GM18907 (cell line): Measurements from ENCODE around the gene SERPINA4.
"Not testable (repeated sequence)": the region's sequence is repeated elsewhere in the genome, so short reads cannot be mapped to it uniquely, and the experiment has no call there.

Source experiments
- ATAC-seq: cut with Tn5 transposase; IDR thresholded peaks from one replicate; pipeline ENCODE4 v1.9.1; 2021; ENCODE audit warnings: mild to moderate bottlenecking, moderate library complexity; ENCODE audit not compliant: unreplicated experiment

The SERPINA4 gene

GRCh38 chr14:94568186-94568585 lies 6.9 kb downstream of the SERPINA4 start:
- ATAC-seq = no peak

GRCh38 chr14:94569381-94570001 lies 8.2 kb downstream of the SERPINA4 start:
- ATAC-seq = no peak

DNA sequence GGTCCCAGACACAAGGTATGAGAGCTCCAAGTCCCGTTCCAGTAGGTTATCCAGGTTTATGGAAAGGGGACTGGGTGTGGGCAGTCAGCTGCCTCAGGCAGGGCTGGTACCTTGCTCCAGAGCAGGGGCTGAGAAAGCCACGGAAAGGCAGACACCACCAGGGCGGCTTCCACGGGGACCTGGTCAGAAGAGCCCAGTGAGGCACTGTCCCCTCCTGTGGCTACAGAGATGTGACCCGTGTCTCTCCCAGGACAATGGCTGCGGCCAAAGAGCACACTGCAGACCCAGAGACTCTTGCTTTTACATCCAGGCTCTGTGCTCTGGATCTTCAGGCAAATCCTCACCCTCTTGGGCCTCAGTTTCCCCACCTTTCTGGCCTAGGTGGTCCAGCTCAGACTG lies 8.8 kb downstream of the SERPINA4 start:
- no peak for ATAC-seq

GRCh38 chr14:94570440-94570839 lies 9.2 kb downstream of the SERPINA4 start:
- ATAC-seq = no peak

DNA sequence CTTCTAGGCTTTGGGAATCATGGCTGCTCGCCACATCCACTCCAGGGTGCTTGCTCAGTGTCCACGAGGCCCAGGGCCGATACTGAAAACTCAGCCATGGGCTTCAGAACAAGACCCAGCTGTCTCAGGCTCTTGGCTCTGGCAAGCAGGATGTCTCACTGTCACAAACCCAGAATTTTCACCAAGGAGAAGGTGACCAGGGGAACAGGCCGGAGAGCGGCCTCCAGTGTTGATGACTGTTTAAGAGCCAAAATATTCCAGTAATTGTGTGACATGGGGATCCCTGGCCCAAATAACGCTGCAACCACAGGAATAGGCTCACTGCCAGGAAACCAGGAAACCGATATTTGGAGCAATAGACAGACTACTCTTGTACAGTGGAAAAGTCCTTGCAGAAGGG lies 10.2 kb downstream of the SERPINA4 start:
- no peak for ATAC-seq

DNA sequence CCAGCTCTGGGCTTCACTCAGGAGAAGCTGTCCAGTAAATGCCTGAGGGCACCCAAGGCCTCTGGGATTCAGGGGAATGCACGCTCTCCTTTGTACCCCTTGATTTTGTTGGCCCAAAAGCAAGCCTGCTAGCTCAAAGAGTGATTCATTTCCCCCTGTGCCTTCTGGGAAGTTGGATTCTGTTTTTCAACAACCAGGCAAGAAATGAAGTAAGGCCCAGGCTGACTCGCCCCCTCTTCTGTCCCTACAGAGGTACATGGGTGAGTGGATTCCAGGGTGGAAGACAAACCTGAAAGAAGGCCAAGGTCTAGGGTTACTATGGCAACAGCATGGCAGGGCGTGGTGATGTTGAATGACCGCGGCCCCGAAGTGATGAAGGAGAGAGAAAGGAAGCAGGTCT lies 10.7 kb downstream of the SERPINA4 start:
- ATAC-seq = no peak

- no peak for ATAC-seq
These were observed 11.5 kb downstream of the SERPINA4 start for GRCh38 chr14:94572637-94573303.

- no peak for ATAC-seq
These were observed 12.4 kb downstream of the SERPINA4 start for GRCh38 chr14:94573475-94574277.

GRCh38 chr14:94574336-94574735 lies 13.1 kb downstream of the SERPINA4 start:
- ATAC-seq = no peak

GRCh38 chr14:94575730-94576585 lies 14.7 kb downstream of the SERPINA4 start:
- no peak for ATAC-seq

- not testable (repeated sequence) for ATAC-seq
These were observed 16.2 kb downstream of the SERPINA4 start for GRCh38 chr14:94577472-94577871.

DNA sequence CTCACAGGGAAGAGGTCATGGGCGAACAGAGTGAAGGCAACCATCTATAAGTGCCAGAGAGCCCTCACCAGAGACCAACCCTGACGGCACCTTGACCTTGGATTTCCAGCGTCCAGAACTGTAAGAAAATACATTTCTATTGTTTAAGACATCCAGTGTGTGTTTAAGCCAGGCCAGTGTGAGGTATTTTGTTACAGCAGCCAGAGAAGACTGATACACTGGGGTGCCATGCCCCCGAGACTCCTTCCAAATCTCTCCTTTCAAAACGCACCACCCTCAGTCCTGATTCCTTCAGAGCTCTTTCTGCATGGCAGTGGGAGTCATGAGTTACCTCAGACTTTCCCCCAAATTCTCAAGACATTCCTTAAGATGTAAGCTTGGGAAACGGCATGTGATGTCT lies 17.5 kb downstream of the SERPINA4 start:
- no peak for ATAC-seq

DNA sequence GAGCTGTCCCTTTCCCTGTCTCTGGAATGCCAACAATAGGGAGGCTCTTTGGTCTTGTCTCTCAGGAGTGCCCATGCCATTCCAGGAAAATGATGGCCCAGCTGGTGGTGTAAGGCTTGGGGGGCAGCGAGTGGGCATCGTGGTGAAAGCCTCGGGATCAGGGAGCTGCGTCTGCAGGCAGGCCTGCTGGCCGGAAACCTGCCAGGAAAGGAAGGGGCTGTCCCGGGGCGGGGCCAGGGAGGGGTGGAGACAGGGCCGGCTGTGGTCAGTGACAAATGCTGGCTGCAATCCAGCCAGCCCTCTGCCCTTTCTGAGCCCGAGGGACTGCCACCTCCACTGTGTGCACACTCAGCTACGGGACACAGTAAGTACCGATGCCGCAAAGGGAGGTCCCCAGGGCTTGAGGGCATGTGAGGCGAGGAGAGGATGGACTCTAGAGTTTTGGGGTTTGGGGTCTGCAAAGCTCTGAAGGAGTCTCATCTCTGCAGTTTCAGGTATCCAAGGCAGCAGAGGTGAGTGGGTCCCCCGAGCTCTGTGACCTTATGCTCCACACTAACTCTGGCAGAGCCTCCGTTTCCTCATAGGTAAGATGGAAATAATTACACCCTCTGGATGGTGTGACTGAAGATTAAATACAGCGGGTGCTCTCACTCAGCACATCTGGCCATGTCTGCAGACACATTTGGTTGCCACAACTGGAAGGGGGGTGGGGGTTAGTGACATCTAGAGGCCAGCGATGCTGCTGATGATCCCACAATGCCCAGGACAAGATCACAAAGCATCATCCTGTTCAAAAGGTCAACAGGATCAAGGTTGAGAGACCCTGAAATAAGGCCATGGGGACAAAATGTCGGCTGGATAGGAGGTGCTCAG lies 20.1 kb downstream of the SERPINA4 start, which contains the start of gene SERPINA5:
TSS of gene SERPINA5 (plus strand) at position 300 of the 873 bp plus-strand sequence. CDS start 5,937 bp downstream, outside the sequence.
- no peak for ATAC-seq

GRCh38 chr14:94582199-94582750 lies 21.0 kb downstream of the SERPINA4 start:
- ATAC-seq = no peak

DNA sequence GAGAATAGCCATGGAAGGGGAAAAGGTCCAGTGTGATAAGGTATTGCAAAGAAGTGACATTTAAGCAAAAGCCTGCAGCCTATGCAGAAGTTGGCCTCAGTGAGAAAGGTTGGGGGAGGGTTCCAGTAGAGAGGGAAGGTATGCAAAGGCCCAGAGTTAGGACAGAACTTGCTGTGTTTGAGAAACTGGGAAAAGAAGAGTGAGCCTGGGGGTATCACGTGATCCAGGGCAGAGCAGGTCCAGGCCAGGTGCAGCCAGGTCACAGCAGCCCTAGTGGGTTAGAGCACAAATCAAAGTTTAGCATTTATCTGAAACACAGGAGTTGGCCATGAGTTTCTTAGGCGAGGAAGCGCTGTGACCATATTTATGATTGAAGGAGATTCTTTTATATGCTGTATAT lies 21.6 kb downstream of the SERPINA4 start:
- ATAC-seq = no peak

GRCh38 chr14:94583557-94583956 lies 22.3 kb downstream of the SERPINA4 start:
- no peak for ATAC-seq

DNA sequence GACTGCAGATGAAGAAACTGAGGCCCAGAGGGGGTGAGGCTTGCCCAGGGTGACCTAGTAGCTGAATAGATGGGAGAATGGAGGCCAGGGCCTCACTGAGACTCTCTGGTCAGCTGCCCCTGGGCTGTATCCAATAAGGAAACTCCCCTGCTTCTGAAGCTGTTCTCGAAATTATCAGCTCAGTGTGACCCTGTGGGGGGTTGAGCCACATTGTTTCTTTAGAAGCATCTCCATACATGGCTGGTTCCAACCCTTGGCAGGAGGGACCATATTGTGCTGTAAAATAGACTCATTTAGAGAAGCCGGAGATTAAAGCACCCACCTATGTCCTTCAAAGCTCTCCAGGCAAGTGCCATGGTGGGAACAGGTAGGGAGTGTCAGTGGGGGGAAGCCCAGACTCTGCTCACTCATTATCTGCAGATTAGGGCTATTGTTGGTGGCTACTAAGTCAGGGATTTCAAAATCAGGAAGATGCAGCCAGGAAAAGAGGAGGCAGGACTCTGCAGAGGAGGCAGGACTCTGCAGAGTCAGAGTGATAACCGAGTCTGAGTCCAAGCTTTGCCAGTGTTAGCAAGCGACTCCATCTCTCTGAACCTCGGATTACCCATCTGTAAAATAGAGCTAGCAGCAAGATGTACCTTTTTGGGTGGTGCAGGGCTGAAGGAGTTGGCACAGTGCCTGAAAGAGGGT lies 23.5 kb downstream of the SERPINA4 start:
- ATAC-seq = no peak

GRCh38 chr14:94586635-94587034 lies 25.4 kb downstream of the SERPINA4 start:
- ATAC-seq = no peak

GRCh38 chr14:94588311-94588710 lies 27.1 kb downstream of the SERPINA4 start:
- no peak for ATAC-seq
